OCI-LY1 (cell line): Measurements from ENCODE around the gene TBC1D3.
"Not testable (repeated sequence)": the region's sequence is repeated elsewhere in the genome, so short reads cannot be mapped to it uniquely, and the experiment has no call there.

Source experiments
- EZH2 ChIP-seq: fragments of 200-600 bp; sonication (generic), shearing (Covaris generic); IDR thresholded peaks from 2 replicates; pipeline ENCODE4 v1.8.0; 2017; ENCODE audit warnings: borderline replicate concordance, mixed run types, mild to moderate bottlenecking, antibody characterized with exemption, low read length, moderate library complexity, mixed read lengths
- TF ChIP-seq, protein P1 (sequence below): fragments of 200-600 bp; sonication (generic), shearing (Covaris generic); IDR thresholded peaks from 2 replicates; pipeline ENCODE4 v1.5.1; 2017; ENCODE audit warnings: mild to moderate bottlenecking, antibody characterized with exemption, low read length, moderate library complexity, mixed read lengths

DNA sequence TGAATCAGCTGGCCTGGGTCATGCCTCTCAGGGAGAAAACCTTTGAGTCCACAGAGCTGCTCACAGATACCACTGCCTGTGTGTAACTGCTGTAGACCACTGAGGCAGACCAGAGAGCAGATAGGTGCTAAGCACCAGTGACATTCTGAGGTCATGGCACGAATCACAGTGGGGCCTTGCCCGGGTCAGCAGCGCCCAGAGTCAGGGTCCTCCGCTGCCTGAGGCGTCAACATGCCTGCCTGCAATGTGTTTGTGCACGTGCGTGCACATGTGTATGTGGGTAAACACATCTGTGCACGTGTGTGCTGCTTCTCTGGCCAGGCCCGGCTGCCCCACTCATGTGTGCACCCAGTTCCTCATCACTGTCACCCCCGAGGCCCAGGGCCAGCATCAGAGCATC, at the start of gene TBC1D3:
- TF ChIP-seq, protein P1, sequence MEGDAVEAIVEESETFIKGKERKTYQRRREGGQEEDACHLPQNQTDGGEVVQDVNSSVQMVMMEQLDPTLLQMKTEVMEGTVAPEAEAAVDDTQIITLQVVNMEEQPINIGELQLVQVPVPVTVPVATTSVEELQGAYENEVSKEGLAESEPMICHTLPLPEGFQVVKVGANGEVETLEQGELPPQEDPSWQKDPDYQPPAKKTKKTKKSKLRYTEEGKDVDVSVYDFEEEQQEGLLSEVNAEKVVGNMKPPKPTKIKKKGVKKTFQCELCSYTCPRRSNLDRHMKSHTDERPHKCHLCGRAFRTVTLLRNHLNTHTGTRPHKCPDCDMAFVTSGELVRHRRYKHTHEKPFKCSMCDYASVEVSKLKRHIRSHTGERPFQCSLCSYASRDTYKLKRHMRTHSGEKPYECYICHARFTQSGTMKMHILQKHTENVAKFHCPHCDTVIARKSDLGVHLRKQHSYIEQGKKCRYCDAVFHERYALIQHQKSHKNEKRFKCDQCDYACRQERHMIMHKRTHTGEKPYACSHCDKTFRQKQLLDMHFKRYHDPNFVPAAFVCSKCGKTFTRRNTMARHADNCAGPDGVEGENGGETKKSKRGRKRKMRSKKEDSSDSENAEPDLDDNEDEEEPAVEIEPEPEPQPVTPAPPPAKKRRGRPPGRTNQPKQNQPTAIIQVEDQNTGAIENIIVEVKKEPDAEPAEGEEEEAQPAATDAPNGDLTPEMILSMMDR = not testable (repeated sequence)
- TF ChIP-seq EZH2 = not testable (repeated sequence)
